H9 (cell line): ENCODE results near the gene BNIP1. TPM values are rescaled to one million over a fixed set of nuclear protein-coding genes. Genes with fewer than 3 reads are reported as not detected.

Source experiments
- DNase-seq: peaks from one replicate; pipeline ENCODE4 v3.0.0-alpha.2; 2017
- H2AFZ ChIP-seq: one replicate; pipeline ENCODE4 v1.6.1; 2013; ENCODE audit warnings: mild to moderate bottlenecking, low read length, control low read depth, moderate library complexity
- H2AK5ac ChIP-seq: 2 replicates; pipeline ENCODE4 v1.6.1; 2013; ENCODE audit warnings: low read length, control low read depth, mixed read lengths; ENCODE audit not compliant: insufficient read length
- H2BK120ac ChIP-seq: one replicate; pipeline ENCODE4 v1.6.1; 2013; ENCODE audit warnings: low read depth, mild to moderate bottlenecking, low read length, control low read depth, inconsistent platforms; ENCODE audit not compliant: poor library complexity, severe bottlenecking
- H2BK12ac ChIP-seq: 2 replicates; pipeline ENCODE4 v1.6.1; 2013; ENCODE audit warnings: low read length, control low read depth, mixed read lengths, low read depth; ENCODE audit not compliant: insufficient read length
- H2BK15ac ChIP-seq: 2 replicates; pipeline ENCODE4 v1.6.1; 2013; ENCODE audit warnings: low read depth, low read length, control low read depth
- H2BK20ac ChIP-seq: one replicate; pipeline ENCODE4 v1.6.1; 2013; ENCODE audit warnings: low read depth, mild to moderate bottlenecking, low read length, control low read depth, inconsistent platforms; ENCODE audit not compliant: poor library complexity, severe bottlenecking
- H2BK5ac ChIP-seq: 2 replicates; pipeline ENCODE4 v1.6.1; 2013; ENCODE audit warnings: low read length, control low read depth, mixed read lengths; ENCODE audit not compliant: insufficient read length
- H3K14ac ChIP-seq: 2 replicates; pipeline ENCODE4 v1.6.1; 2013; ENCODE audit warnings: low read length, control low read depth; ENCODE audit not compliant: insufficient read depth
- H3K18ac ChIP-seq: 2 replicates; pipeline ENCODE4 v1.6.1; 2013; ENCODE audit warnings: low read depth, mild to moderate bottlenecking, mixed read lengths, low read length, control low read depth; ENCODE audit not compliant: insufficient read length
- H3K23ac ChIP-seq: 2 replicates; pipeline ENCODE4 v1.6.1; 2013; ENCODE audit warnings: low read length, control low read depth, mixed read lengths, low read depth; ENCODE audit not compliant: insufficient read length
- H3K23me2 ChIP-seq: 2 replicates; pipeline ENCODE4 v1.6.1; 2013; ENCODE audit warnings: low read depth, mild to moderate bottlenecking, mixed read lengths, low read length, control low read depth; ENCODE audit not compliant: insufficient read length, poor library complexity, severe bottlenecking
- H3K27ac ChIP-seq: 2 replicates; pipeline ENCODE4 v1.5.1; 2013; ENCODE audit warnings: low read length, control low read depth, mixed read lengths, low read depth; ENCODE audit not compliant: insufficient read length
- H3K27me3 ChIP-seq: 2 replicates; pipeline ENCODE4 v1.6.1; 2013; ENCODE audit warnings: low read length, control low read depth, inconsistent platforms; ENCODE audit not compliant: insufficient read depth
- H3K4ac ChIP-seq: 2 replicates; pipeline ENCODE4 v1.6.1; 2013; ENCODE audit warnings: low read depth, mild to moderate bottlenecking, control low read depth, inconsistent platforms, low read length, moderate library complexity
- H3K4me1 ChIP-seq: 2 replicates; pipeline ENCODE4 v1.6.1; 2013; ENCODE audit warnings: low read length, control low read depth, inconsistent platforms; ENCODE audit not compliant: insufficient read depth
- H3K4me2 ChIP-seq: 2 replicates; pipeline ENCODE4 v1.6.1; 2013; ENCODE audit warnings: low read length, control low read depth, mixed read lengths; ENCODE audit not compliant: insufficient read length, insufficient read depth
- H3K56ac ChIP-seq: 2 replicates; pipeline ENCODE4 v1.6.1; 2013; ENCODE audit warnings: low read depth, mild to moderate bottlenecking, mixed read lengths, low read length, control low read depth; ENCODE audit not compliant: insufficient read length
- H3K79me1 ChIP-seq: 2 replicates; pipeline ENCODE4 v1.6.1; 2013; ENCODE audit warnings: low read depth, mild to moderate bottlenecking, moderate library complexity, low read length, control low read depth, inconsistent platforms; ENCODE audit not compliant: insufficient read depth, poor library complexity, severe bottlenecking
- H3K79me2 ChIP-seq: 2 replicates; pipeline ENCODE4 v1.6.1; 2013; ENCODE audit warnings: low read length, control low read depth, inconsistent platforms; ENCODE audit not compliant: insufficient read depth
- H3K9ac ChIP-seq: 2 replicates; pipeline ENCODE4 v1.6.1; 2013; ENCODE audit warnings: low read length, control low read depth, mixed read lengths; ENCODE audit not compliant: insufficient read length; ENCODE audit errors: extremely low read depth
- H3K9me3 ChIP-seq: one replicate; pipeline ENCODE4 v1.6.1; 2013; ENCODE audit warnings: low read depth, low read length, inconsistent platforms; ENCODE audit not compliant: control insufficient read depth
- H3T11ph ChIP-seq: one replicate; pipeline ENCODE4 v1.6.1; 2013; ENCODE audit warnings: mild to moderate bottlenecking, low read length, control low read depth, inconsistent platforms
- H4K20me1 ChIP-seq: one replicate; pipeline ENCODE4 v1.6.1; 2013; ENCODE audit not compliant: control insufficient read depth, insufficient read length, insufficient read depth
- H4K5ac ChIP-seq: 2 replicates; pipeline ENCODE4 v1.6.1; 2013; ENCODE audit warnings: low read depth, mild to moderate bottlenecking, mixed read lengths, low read length, control low read depth; ENCODE audit not compliant: insufficient read length
- H4K8ac ChIP-seq: replicated peaks from 2 replicates; pipeline ENCODE4 v1.6.1; 2013; ENCODE audit warnings: low read length, control low read depth, mixed read lengths, low read depth; ENCODE audit not compliant: insufficient read length
- H4K91ac ChIP-seq: 2 replicates; pipeline ENCODE4 v1.6.1; 2013; ENCODE audit warnings: low read depth, mild to moderate bottlenecking, moderate library complexity, mixed read lengths, low read length, control low read depth; ENCODE audit not compliant: insufficient read length
- H3K27ac Mint-ChIP-seq, 3 experiments: 2 replicates in 2 of 3; 3 replicates in 1 of 3; pipeline ENCODE4 v1.8.0; 2020 to 2021; ENCODE audit warnings: mixed read lengths in 3 of 3, mild to moderate bottlenecking in 1 of 3, moderate library complexity in 1 of 3
- H3K27me3 Mint-ChIP-seq: 2 replicates; pipeline ENCODE4 v1.8.0; 2021; ENCODE audit warnings: low read depth, mild to moderate bottlenecking, moderate library complexity, mixed read lengths
- H3K36me3 Mint-ChIP-seq, 3 experiments: 2 replicates in 2 of 3; 3 replicates in 1 of 3; pipeline ENCODE4 v1.8.0; 2020 to 2021; ENCODE audit warnings: low read depth in 3 of 3, mixed read lengths in 3 of 3; ENCODE audit not compliant: insufficient read depth in 1 of 3
- H3K4me1 Mint-ChIP-seq, 2 experiments: 2 replicates each; pipeline ENCODE4 v1.8.0; 2020; ENCODE audit warnings: mixed read lengths in 2 of 2
- H3K4me3 Mint-ChIP-seq, 2 experiments: 2 replicates in 1 of 2; 3 replicates in 1 of 2; pipeline ENCODE4 v1.8.0; 2020 to 2021; ENCODE audit warnings: mild to moderate bottlenecking in 2 of 2, mixed read lengths in 2 of 2, moderate library complexity in 1 of 2
- H3K9me3 Mint-ChIP-seq, 2 experiments: 2 replicates in 1 of 2; 3 replicates in 1 of 2; pipeline ENCODE4 v1.8.0; 2020; ENCODE audit warnings: mild to moderate bottlenecking in 2 of 2, mixed read lengths in 2 of 2, moderate library complexity in 1 of 2
- CTCF ChIP-seq: fragments of 200-600 bp; sonication (generic); conservative IDR thresholded peaks from 3 replicates; pipeline ENCODE4 v1.8.0; 2021; ENCODE audit warnings: antibody characterized with exemption, mild to moderate bottlenecking
- WGBS: extraction: QIAGEN DNeasy Blood & Tissue Kit; methylation state at CpG from one replicate; pipeline ENCODE4 v1.1.7; 2013; ENCODE audit warnings: missing lambda C conversion rate, low lambda C conversion rate, mixed read lengths; ENCODE audit not compliant: insufficient read length; ENCODE audit errors: extremely low coverage; 5-methylcytosine and 5-hydroxymethylcytosine counted together
- total RNA-seq: library from RNA; stranded (reverse); gene quantifications from 2 replicates; pipeline ENCODE4 v1.2.1, GENCODE V29; 2021

BNIP1 gene
- total RNA-seq, 1 experiment from 2014 or later = 8.8 TPM

- peaks cover 70% of the 10 kb centered on the region for H3K27me3 Mint-ChIP-seq
- WGBS = no CpG with 5 or more reads among the region's 6 CpGs
- no peak overlapping the region for H4K8ac ChIP-seq
Observed at GRCh38 chr5:173205916-173206315, 61.6 kb downstream of the BNIP1 start.

More at GRCh38 chr5:173205916-173206315, 61.6 kb downstream of the BNIP1 start:
- Histone ChIP-seq H3K4ac (no peak overlapping the region), H4K91ac (no peak overlapping the region), H3K18ac (no peak overlapping the region), H3K23me2 (no peaks in the 10 kb centered on the region), H3K79me2 (no peaks in the 10 kb centered on the region), H3K14ac (no peak overlapping the region), H4K5ac (no peak overlapping the region), H3K4me2 (no peak overlapping the region), H2BK120ac (no peak overlapping the region), H2AK5ac (no peak overlapping the region), H3K56ac (no peak overlapping the region), H3K9me3 (no peaks in the 10 kb centered on the region), H3T11ph (no peak overlapping the region), H2BK20ac (no peak overlapping the region), H3K27ac (no peak overlapping the region), H2BK5ac (no peak overlapping the region), H4K20me1 (no peaks in the 10 kb centered on the region), H3K23ac (no peak overlapping the region), H2BK12ac (no peak overlapping the region), H3K9ac (no peak overlapping the region), H2BK15ac (no peak overlapping the region; the same call in 1 of the 2 replicates), H2AFZ (no peak overlapping the region), H3K4me1 (no peaks in the 10 kb centered on the region; the same call in 1 of the 2 replicates), H3K27me3 (no peaks in the 10 kb centered on the region; the same call in 1 of the 2 replicates), H3K79me1 (no peaks in the 10 kb centered on the region)
- peaks cover 6 to 10% of the 10 kb centered on the region in 2 experiments for H3K4me1 Mint-ChIP-seq
- no peak overlapping the region for H3K4me3 Mint-ChIP-seq
- TF ChIP-seq CTCF = no peak
- H3K9me3 Mint-ChIP-seq = peaks cover 0 to 4% of the 10 kb centered on the region in 2 experiments; a peak in 3 of 5 replicates
- H3K36me3 Mint-ChIP-seq = no peaks in the 10 kb centered on the region
- no peak for DNase-seq
- H3K27ac Mint-ChIP-seq = no peak overlapping the region
